Osteoblast (primary cell): Measurements from ENCODE around the gene ELMO1. TPM values are rescaled to one million over a fixed set of nuclear protein-coding genes. Genes with fewer than 3 reads are reported as not detected.

ENCODE experiments used
- DNase-seq: peaks from one replicate; pipeline ENCODE4 v3.0.0; 2011; ENCODE audit warnings: low spot score, mixed read lengths; ENCODE audit not compliant: insufficient read length; ENCODE audit errors: missing footprints
- H2AFZ ChIP-seq: 2 replicates; pipeline ENCODE4 v1.6.0; 2011; ENCODE audit warnings: mild to moderate bottlenecking, low read length
- H3K27ac ChIP-seq: 2 replicates; pipeline ENCODE4 v1.5.1; 2011; ENCODE audit warnings: mild to moderate bottlenecking, low read depth, low read length, moderate library complexity
- H3K27me3 ChIP-seq: 2 replicates; pipeline ENCODE4 v1.6.0; 2012; ENCODE audit warnings: mild to moderate bottlenecking, control low read depth, inconsistent platforms, low read length, moderate library complexity; ENCODE audit not compliant: insufficient read depth
- H3K36me3 ChIP-seq: 2 replicates; pipeline ENCODE4 v1.5.1; 2011; ENCODE audit warnings: mild to moderate bottlenecking, low read length, control low read depth, moderate library complexity; ENCODE audit not compliant: insufficient read depth
- H3K4me1 ChIP-seq: 2 replicates; pipeline ENCODE4 v1.5.1; 2011; ENCODE audit warnings: mild to moderate bottlenecking, low read length, control low read depth, moderate library complexity; ENCODE audit not compliant: insufficient read depth
- H3K4me2 ChIP-seq: 2 replicates; pipeline ENCODE4 v1.6.0; 2011; ENCODE audit warnings: mild to moderate bottlenecking, low read length; ENCODE audit not compliant: insufficient read depth
- H3K4me3 ChIP-seq: fragments of 200-600 bp; sonication (generic); 3 replicates; pipeline ENCODE4 v1.5.1; 2012; ENCODE audit warnings: mild to moderate bottlenecking, low read length, inconsistent platforms; ENCODE audit not compliant: insufficient read depth
- H3K79me2 ChIP-seq: 2 replicates; pipeline ENCODE4 v1.6.0; 2012; ENCODE audit warnings: mild to moderate bottlenecking, low read length, control low read depth, inconsistent platforms; ENCODE audit not compliant: insufficient read depth
- H3K9me3 ChIP-seq: 2 replicates; pipeline ENCODE4 v1.5.1; 2011; ENCODE audit warnings: low read depth, low read length, control low read depth
- H4K20me1 ChIP-seq: 2 replicates; pipeline ENCODE4 v1.6.0; 2012; ENCODE audit warnings: mild to moderate bottlenecking, low read length, control low read depth; ENCODE audit not compliant: insufficient read depth
- total RNA-seq: library from RNA; depleted of rRNA; stranded (reverse); fragments of >200 nt; gene quantifications from 2 replicates; pipeline ENCODE4 v1.2.3, GENCODE V29; 2012
- TF ChIP-seq, protein P1 (sequence below): IDR thresholded peaks from 2 replicates; pipeline ENCODE4 v1.5.1; 2011; ENCODE audit warnings: mild to moderate bottlenecking, low read depth, low read length, moderate library complexity; ENCODE audit errors: extremely low read depth

ELMO1 gene
- total RNA-seq, 1 donor: 2.2 TPM

- H3K79me2 ChIP-seq: no peaks in the 10 kb centered on the region
- no peaks in the 10 kb centered on the region for H3K9me3 ChIP-seq
- no peaks in the 10 kb centered on the region for H4K20me1 ChIP-seq
- H3K4me3 ChIP-seq: no peak overlapping the region
- H2AFZ ChIP-seq: no peak overlapping the region
- H3K4me1 ChIP-seq: no peaks in the 10 kb centered on the region
- TF ChIP-seq, protein P1, sequence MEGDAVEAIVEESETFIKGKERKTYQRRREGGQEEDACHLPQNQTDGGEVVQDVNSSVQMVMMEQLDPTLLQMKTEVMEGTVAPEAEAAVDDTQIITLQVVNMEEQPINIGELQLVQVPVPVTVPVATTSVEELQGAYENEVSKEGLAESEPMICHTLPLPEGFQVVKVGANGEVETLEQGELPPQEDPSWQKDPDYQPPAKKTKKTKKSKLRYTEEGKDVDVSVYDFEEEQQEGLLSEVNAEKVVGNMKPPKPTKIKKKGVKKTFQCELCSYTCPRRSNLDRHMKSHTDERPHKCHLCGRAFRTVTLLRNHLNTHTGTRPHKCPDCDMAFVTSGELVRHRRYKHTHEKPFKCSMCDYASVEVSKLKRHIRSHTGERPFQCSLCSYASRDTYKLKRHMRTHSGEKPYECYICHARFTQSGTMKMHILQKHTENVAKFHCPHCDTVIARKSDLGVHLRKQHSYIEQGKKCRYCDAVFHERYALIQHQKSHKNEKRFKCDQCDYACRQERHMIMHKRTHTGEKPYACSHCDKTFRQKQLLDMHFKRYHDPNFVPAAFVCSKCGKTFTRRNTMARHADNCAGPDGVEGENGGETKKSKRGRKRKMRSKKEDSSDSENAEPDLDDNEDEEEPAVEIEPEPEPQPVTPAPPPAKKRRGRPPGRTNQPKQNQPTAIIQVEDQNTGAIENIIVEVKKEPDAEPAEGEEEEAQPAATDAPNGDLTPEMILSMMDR: no peak
- no peaks in the 10 kb centered on the region for H3K36me3 ChIP-seq
- H3K27ac ChIP-seq: no peak overlapping the region
- H3K27me3 ChIP-seq: no peaks in the 10 kb centered on the region
- no peak for DNase-seq
- no peak overlapping the region for H3K4me2 ChIP-seq
Observed at GRCh38 chr7:37150856-37151255, 297.8 kb downstream of the ELMO1 start.

DNA sequence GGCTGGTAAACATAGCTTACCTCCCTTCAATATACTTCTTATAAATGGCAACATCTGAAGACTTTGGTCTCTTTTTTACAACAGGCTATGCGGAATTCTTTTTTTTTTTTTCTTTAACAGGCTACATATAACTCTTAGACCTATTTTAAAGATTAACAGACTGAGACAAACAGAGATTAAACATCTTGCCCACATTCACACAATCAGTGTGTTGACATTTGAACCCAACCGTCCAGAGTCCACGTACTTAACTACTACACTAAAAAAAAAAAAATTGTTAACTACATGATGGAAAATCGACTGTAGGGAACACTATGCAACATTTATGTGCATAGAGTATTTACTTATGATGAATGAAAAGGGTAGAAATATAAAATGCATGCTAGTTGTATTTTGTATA, 298.5 kb downstream of the ELMO1 start:
- H3K36me3 ChIP-seq: no peaks in the 10 kb centered on the region
- TF ChIP-seq, protein P1: no peak
- no peak overlapping the region for H3K27ac ChIP-seq
- no peaks in the 10 kb centered on the region for H3K9me3 ChIP-seq
- H3K79me2 ChIP-seq: no peaks in the 10 kb centered on the region
- no peak overlapping the region for H3K4me3 ChIP-seq
- H3K4me2 ChIP-seq: no peak overlapping the region
- no peak overlapping the region for H2AFZ ChIP-seq
- no peak for DNase-seq
- no peaks in the 10 kb centered on the region for H3K4me1 ChIP-seq
- H4K20me1 ChIP-seq: no peaks in the 10 kb centered on the region
- H3K27me3 ChIP-seq: no peaks in the 10 kb centered on the region

GRCh38 chr7:37149773-37150124, 298.9 kb downstream of the ELMO1 start:
- Histone ChIP-seq H3K4me3 (no peak overlapping the region), H4K20me1 (no peaks in the 10 kb centered on the region), H3K27ac (no peak overlapping the region), H2AFZ (no peak overlapping the region), H3K27me3 (no peaks in the 10 kb centered on the region), H3K36me3 (no peaks in the 10 kb centered on the region), H3K4me2 (no peak overlapping the region), H3K4me1 (no peaks in the 10 kb centered on the region), H3K79me2 (no peaks in the 10 kb centered on the region), H3K9me3 (no peaks in the 10 kb centered on the region)
- TF ChIP-seq, protein P1: no peak
- no peak for DNase-seq

DNA sequence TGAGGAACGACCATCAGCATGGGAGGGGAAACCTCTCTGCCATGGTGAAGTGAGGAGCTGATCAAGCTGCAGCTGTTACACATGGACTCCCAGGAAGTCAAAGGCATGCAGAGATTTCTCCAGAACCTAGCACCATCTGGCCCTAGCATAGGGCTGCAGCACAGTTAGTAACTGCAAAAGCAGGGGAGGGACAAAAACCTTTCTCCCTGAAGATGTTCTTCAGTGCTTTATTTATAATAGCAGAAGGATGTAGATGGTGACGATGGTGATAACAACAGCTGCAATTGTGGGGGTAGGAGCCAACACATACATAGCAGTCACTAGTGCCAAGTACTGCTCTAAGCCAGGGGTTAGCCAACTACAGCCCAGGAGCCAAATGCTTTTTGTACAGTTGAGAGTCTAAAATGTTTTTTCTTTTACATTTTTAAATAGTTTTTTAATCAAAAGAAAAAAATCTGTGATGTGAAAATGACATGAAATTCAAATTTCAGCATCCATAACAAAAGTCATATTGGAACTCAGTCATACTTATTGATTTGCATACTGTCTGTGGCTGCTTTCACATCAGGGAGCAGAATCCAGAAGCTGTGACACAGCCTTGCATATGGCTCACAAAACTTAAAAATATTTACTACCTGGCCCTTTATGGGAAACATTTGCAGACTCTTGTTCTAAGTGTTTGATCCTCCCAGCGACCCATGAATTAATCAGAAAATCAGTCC, 299.5 kb downstream of the ELMO1 start:
- no peaks in the 10 kb centered on the region for H3K9me3 ChIP-seq
- no peaks in the 10 kb centered on the region for H3K79me2 ChIP-seq
- no peak overlapping the region for H2AFZ ChIP-seq
- peak; percentile 53 for DNase-seq
- H3K27ac ChIP-seq: no peak overlapping the region
- TF ChIP-seq, protein P1: no peak
- no peaks in the 10 kb centered on the region for H3K4me1 ChIP-seq
- no peaks in the 10 kb centered on the region for H3K36me3 ChIP-seq
- H3K4me3 ChIP-seq: no peak overlapping the region
- H3K27me3 ChIP-seq: no peaks in the 10 kb centered on the region
- H4K20me1 ChIP-seq: no peaks in the 10 kb centered on the region
- no peak overlapping the region for H3K4me2 ChIP-seq
